GM12878 (cell line): ENCODE measurements around the gene SLAMF1. TPM values are rescaled to one million over a fixed set of nuclear protein-coding genes. Genes with fewer than 3 reads are reported as not detected.
A peak's percentile ranks its signal among the peaks of the same experiment; 100 is the strongest.

ENCODE experiments used
- CEBPZ ChIP-seq: fragments of 150-350 bp; IDR thresholded peaks from 2 replicates; pipeline ENCODE4 v1.6.1; 2016; ENCODE audit warnings: low read depth, low read length
- CHD1 ChIP-seq: IDR thresholded peaks from 2 replicates; pipeline ENCODE4 v1.6.1; 2012; ENCODE audit warnings: low read depth, low read length, improper control_type of control experiment
- CHD2 ChIP-seq: IDR thresholded peaks from 2 replicates; pipeline ENCODE4 v1.6.1; 2011; ENCODE audit warnings: low read depth, low read length, improper control_type of control experiment, borderline replicate concordance
- E2F8 ChIP-seq: fragments of 450-650 bp; IDR thresholded peaks from 2 replicates; pipeline ENCODE4 v1.6.1; 2018; ENCODE audit warnings: mild to moderate bottlenecking, low read depth, moderate library complexity; ENCODE audit not compliant: partially characterized antibody
- ETV6 ChIP-seq, 2 experiments: fragments of 450-650 bp in 1 of 2; IDR thresholded peaks in 1 of 2; conservative IDR thresholded peaks in 1 of 2; 2 replicates each; pipeline ENCODE4 v1.6.1; 2014; ENCODE audit warnings: antibody characterized with exemption in 1 of 2, borderline replicate concordance in 1 of 2, low read depth in 1 of 2, mild to moderate bottlenecking in 1 of 2, moderate library complexity in 1 of 2
- HCFC1 ChIP-seq: fragments of 150-350 bp; IDR thresholded peaks from 2 replicates; pipeline ENCODE4 v1.6.1; 2014; ENCODE audit warnings: low read length
- LARP7 ChIP-seq: fragments of 450-650 bp; IDR thresholded peaks from 2 replicates; pipeline ENCODE4 v1.6.1; 2017; ENCODE audit warnings: mild to moderate bottlenecking
- MLLT1 ChIP-seq: fragments of 450-650 bp; IDR thresholded peaks from 2 replicates; pipeline ENCODE4 v1.6.1; 2016; ENCODE audit warnings: mild to moderate bottlenecking
- PML ChIP-seq: IDR thresholded peaks from 2 replicates; pipeline ENCODE4 v1.6.1; 2012; ENCODE audit warnings: low read length, inconsistent platforms
- POLR2AphosphoS5 ChIP-seq: IDR thresholded peaks from 2 replicates; pipeline ENCODE4 v1.6.1; 2011; ENCODE audit warnings: mild to moderate bottlenecking, low read length, inconsistent platforms
- SIX5 ChIP-seq: IDR thresholded peaks from 2 replicates; pipeline ENCODE4 v1.6.1; 2011; ENCODE audit warnings: mild to moderate bottlenecking, low read depth, low read length, moderate library complexity; ENCODE audit not compliant: severe bottlenecking
- SRF ChIP-seq, 2 experiments: IDR thresholded peaks; 2 replicates each; pipeline ENCODE4 v1.6.1; 2011; ENCODE audit warnings: low read depth in 2 of 2, low read length in 2 of 2, mild to moderate bottlenecking in 1 of 2, moderate library complexity in 1 of 2
- polyA plus RNA-seq, 11 experiments: library from polyadenylated mRNA; depleted of rRNA in 4 of 11; unstranded in 6 of 11; stranded (reverse) in 5 of 11; fragments of >200 nt; fragmentation: Nextera tagmentation in 4 of 11; fragmentation: Illumina TruSeq in 1 of 11; extraction: Ambion mirVana in 4 of 11; extraction: Trizol in 1 of 11; gene quantifications; 1 replicate in 1 of 11; 2 replicates in 10 of 11; pipeline versions ENCODE4 v1.2.1 to v1.2.3, GENCODE V29; 2011 to 2016; ENCODE audit warnings: inconsistent platforms in 2 of 11, missing spikeins in 2 of 11, low read depth in 1 of 11
- total RNA-seq, 4 experiments: library from RNA; depleted of rRNA in 3 of 4; stranded (reverse); fragments of >200 nt in 3 of 4; fragmentation: Illumina TruSeq in 1 of 4; extraction: Trizol in 1 of 4; gene quantifications; 2 replicates each; pipeline versions ENCODE4 v1.2.1 to v1.2.3, GENCODE V29; 2013 to 2021

Gene SLAMF1
- total and polyA plus RNA-seq, 10 of the 15 experiments (the other 5 are each of a cell fraction or from before 2014, with no cell fraction given), result 87.3 to 260 (median 131) TPM

DNA sequence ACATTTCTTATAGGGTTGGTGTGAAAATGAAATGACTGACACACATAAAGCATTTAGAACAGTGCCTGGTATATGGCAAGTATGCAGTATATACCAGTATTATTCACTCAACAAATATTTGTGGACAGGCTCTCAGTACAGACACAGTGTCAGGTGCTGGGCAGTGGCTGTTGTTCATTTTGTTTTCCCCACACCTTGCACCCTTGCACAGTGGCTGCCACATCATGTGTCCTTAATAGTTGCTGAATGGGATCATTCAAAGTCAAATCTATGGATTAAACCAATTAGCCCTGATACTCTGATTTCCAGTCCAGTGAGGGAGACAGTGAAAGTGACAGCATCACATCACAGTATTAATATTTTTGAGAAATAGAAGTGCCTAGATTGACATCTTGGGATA lies 2.4 kb downstream of the SLAMF1 start (continued):
- no peak for TF ChIP-seq E2F8
- TF ChIP-seq CHD1, result peak; percentile 64; the same call in 1 of the 2 replicates
- peak; percentile 61 for TF ChIP-seq PML
- 0 out of 2 replicates have a peak, but pooled peaks have one; percentile 40 for TF ChIP-seq MLLT1
- TF ChIP-seq POLR2AphosphoS5, result peak; percentile 28
- TF ChIP-seq SIX5, result no peak
- 0 out of 2 replicates have a peak, but pooled peaks have one; percentile 23 for TF ChIP-seq LARP7
- no peak for TF ChIP-seq CEBPZ
- TF ChIP-seq HCFC1, result no peak
- TF ChIP-seq ETV6 (conservative IDR thresholded peaks at IDR 0.05 in 1 of 2, IDR thresholded peaks at IDR 0.05 in 1 of 2; ENCODE audit: borderline replicate concordance in 1 of 2, low read depth in 1 of 2), result no peak
- 0 out of 2 replicates have a peak, but pooled peaks have one; percentile 20 for TF ChIP-seq CHD2
- no peak for TF ChIP-seq SRF (IDR thresholded peaks at IDR 0.05; ENCODE audit: low read depth in 2 of 2, low read length in 2 of 2)
